Lower leg skin (tissue), 3 donors: ENCODE results near the gene SH3RF3.

ENCODE experiments used
- POLR2A ChIP-seq, 2 donors: fragments of 450-650 bp; IDR thresholded peaks; one replicate each; pipeline ENCODE4 v1.6.1; 2016 to 2017; ENCODE audit warnings: antibody characterized with exemption in 2 of 2, mild to moderate bottlenecking in 1 of 2, moderate library complexity in 1 of 2
- TF ChIP-seq, protein P1 (sequence below), 3 donors: fragments of 450-650 bp; IDR thresholded peaks; one replicate each; pipeline ENCODE4 v1.5.1; 2016; ENCODE audit warnings: antibody characterized with exemption in 3 of 3, mild to moderate bottlenecking in 3 of 3, moderate library complexity in 2 of 3

DNA sequence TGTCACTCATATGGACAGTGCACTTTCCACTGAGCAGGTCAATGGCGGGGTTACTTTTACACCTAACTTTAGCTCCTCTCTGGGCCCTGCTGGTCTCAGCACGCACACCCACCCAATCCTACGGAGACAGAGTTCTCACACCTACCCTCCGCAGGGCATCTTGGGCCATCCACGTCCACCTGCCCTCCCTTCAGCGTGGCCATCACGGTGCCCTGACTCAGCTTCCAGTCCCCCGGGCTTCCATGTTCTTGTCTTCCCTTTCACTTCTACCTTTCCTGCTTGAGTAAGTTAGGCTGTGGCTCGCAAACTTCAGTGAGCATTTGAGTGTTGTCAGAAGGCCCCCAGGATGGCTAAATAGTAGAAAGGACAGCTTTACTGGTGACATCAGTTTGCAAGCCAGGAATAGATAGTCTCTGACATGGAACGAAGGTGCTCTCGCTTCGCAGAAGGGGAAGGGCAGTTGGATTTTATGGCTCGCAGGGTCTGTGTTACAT lies 252.4 kb downstream of the SH3RF3 start:
- TF ChIP-seq, protein P1, sequence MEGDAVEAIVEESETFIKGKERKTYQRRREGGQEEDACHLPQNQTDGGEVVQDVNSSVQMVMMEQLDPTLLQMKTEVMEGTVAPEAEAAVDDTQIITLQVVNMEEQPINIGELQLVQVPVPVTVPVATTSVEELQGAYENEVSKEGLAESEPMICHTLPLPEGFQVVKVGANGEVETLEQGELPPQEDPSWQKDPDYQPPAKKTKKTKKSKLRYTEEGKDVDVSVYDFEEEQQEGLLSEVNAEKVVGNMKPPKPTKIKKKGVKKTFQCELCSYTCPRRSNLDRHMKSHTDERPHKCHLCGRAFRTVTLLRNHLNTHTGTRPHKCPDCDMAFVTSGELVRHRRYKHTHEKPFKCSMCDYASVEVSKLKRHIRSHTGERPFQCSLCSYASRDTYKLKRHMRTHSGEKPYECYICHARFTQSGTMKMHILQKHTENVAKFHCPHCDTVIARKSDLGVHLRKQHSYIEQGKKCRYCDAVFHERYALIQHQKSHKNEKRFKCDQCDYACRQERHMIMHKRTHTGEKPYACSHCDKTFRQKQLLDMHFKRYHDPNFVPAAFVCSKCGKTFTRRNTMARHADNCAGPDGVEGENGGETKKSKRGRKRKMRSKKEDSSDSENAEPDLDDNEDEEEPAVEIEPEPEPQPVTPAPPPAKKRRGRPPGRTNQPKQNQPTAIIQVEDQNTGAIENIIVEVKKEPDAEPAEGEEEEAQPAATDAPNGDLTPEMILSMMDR (IDR thresholded peaks at IDR 0.05), result no peak
- TF ChIP-seq POLR2A (IDR thresholded peaks at IDR 0.05), result no peak
